ENCODE results near the gene ARFGEF3.
"Not testable (repeated sequence)": the region's sequence is repeated elsewhere in the genome, so short reads cannot be mapped to it uniquely, and the experiment has no call there.

Gene ARFGEF3

DNA sequence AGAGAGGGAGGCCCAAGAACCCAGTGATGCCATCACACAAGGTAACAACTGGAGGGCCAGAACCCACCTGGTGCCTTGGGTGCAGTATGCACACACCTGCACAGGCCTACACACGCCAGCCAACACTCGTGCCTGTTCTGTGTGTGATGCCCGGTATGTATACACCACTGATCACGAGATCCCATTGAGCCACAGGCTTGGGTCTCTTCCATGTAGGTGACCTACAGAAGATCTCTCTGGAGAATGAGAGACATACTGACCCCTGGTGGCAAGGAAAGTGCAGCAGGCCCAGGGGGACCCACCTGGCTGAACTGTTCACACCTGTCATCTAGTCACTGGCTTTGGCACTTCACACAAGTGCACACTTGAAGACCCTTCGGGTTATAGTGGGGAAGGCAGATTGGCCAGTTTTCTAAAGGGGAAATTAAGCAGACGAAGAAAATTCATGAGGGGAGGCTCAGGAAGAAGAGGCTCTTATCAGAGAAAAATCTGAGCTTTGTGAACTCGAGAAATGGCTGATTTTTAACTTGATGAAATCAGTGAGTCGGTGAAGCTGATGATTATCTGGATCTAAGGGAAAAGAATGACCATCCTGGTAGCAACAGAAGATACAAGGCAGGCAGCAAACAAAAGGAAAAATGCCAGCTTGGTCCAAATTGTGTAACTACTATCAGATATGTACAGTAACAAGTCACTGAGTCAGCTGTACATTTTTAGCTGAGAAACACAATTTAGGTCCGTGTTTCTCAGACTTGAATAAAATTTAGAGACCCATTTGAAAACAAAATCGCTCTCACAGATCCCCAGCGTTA is 125.6 kb downstream of the ARFGEF3 start:
- in situ Hi-C loops (cut with MboI; ENCODE audit: low pct_unique_long_range_greater_than_20kb, low sequenced_read_pairs, unreplicated experiment), result loop anchor here (10.0 kb wide), 1 partner anchor 173 kb away; no protein-coding TSS in a partner anchor
- DNase-seq (ENCODE audit: low spot score), result peak; percentile 67

GRCh38 chr6:138288428-138289085 is 126.8 kb downstream of the ARFGEF3 start:
- not testable (repeated sequence) for DNase-seq (ENCODE audit: low spot score)
- in situ Hi-C loops (cut with MboI; ENCODE audit: low pct_unique_long_range_greater_than_20kb, low sequenced_read_pairs, unreplicated experiment), result loop anchor here (10.0 kb wide), 1 partner anchor 174 kb away; no protein-coding TSS in a partner anchor

More for the DNA sequence above, 125.6 kb downstream of the ARFGEF3 start:
- peak; percentile 73 for TF ChIP-seq CTCF (IDR thresholded peaks at IDR 0.05; ENCODE audit: extremely low read depth, insufficient read depth, missing control alignments)

GRCh38 chr6:138289739-138290138 is 128.0 kb downstream of the ARFGEF3 start:
- TF ChIP-seq CTCF (IDR thresholded peaks at IDR 0.05; ENCODE audit: extremely low read depth, insufficient read depth, missing control alignments), result no peak
- in situ Hi-C loops (cut with MboI; ENCODE audit: low pct_unique_long_range_greater_than_20kb, low sequenced_read_pairs, unreplicated experiment), result loop anchor here (10.0 kb wide), 1 partner anchor 175 kb away; no protein-coding TSS in a partner anchor
- peak; percentile 44 for DNase-seq (ENCODE audit: low spot score)

GRCh38 chr6:138290423-138290962 is 128.8 kb downstream of the ARFGEF3 start:
- in situ Hi-C loops (cut with MboI; ENCODE audit: low pct_unique_long_range_greater_than_20kb, low sequenced_read_pairs, unreplicated experiment), result no loop called here
- no peak for TF ChIP-seq CTCF (IDR thresholded peaks at IDR 0.05; ENCODE audit: extremely low read depth, insufficient read depth, missing control alignments)
- no peak for DNase-seq (ENCODE audit: low spot score)

DNA sequence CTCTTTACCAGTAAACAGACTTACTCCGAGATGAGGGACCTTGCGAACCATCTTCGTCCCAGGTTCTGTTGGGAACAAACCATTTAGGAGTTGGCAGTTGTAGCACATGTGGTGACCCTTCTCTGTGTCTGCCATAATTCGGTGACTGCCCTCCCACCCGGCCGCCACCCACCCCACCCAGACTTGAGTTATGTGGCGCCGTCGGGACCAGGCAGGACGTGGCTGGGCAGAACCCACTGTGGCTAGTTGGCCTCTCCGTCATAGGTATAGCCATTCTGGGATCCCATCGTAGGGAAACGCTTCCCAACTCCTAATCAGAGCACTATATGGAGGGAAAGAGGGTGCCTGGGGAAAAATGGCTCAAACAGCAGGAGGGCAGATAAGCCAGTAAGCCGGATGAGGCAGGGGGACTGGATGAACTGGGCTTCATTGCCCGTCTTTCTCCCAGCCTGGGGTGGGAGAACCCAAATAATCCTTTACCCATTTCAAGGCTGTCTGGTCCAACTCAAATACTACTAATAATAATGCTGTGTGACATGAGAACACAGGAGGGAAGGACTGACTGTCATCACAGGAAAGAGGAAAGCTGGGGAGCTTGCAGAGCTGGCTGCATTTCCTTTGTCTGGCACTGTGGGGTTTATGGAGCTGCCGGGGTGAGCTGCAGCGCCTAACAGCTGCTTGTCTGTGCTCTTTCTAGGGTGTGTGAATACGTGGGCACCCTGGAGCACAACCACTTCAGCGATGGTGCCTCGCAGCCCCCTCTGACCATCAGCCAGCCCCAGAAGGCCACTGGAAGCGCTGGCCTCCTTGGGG is 129.5 kb downstream of the ARFGEF3 start:
- in situ Hi-C loops (cut with MboI; ENCODE audit: low pct_unique_long_range_greater_than_20kb, low sequenced_read_pairs, unreplicated experiment), result no loop called here
- DNase-seq (ENCODE audit: low spot score), result no peak
- no peak for TF ChIP-seq CTCF (IDR thresholded peaks at IDR 0.05; ENCODE audit: extremely low read depth, insufficient read depth, missing control alignments)

GRCh38 chr6:138291849-138292181 is 130.1 kb downstream of the ARFGEF3 start:
- no peak for TF ChIP-seq CTCF (IDR thresholded peaks at IDR 0.05; ENCODE audit: extremely low read depth, insufficient read depth, missing control alignments)
- in situ Hi-C loops (cut with MboI; ENCODE audit: low pct_unique_long_range_greater_than_20kb, low sequenced_read_pairs, unreplicated experiment), result no loop called here
- DNase-seq (ENCODE audit: low spot score), result no peak

Data from GM13977 (cell line).